Parathyroid adenoma (tissue), 2 donors: ENCODE results near the gene CXXC5.

ENCODE experiments used
- H2AFZ ChIP-seq: fragments of 300-600 bp; sonication (generic); one replicate; pipeline ENCODE4 v1.7.0; 2017; ENCODE audit warnings: antibody characterized with exemption, mild to moderate bottlenecking
- H3K27ac ChIP-seq: fragments of 300-600 bp; sonication (generic); one replicate; pipeline ENCODE4 v1.7.0; 2017
- H3K27me3 ChIP-seq: fragments of 300-600 bp; sonication (generic); one replicate; pipeline ENCODE4 v1.7.0; 2017; ENCODE audit warnings: low read length; ENCODE audit not compliant: control insufficient read depth, insufficient read depth
- H3K36me3 ChIP-seq: fragments of 300-600 bp; sonication (generic); one replicate; pipeline ENCODE4 v1.7.0; 2017; ENCODE audit warnings: low read length; ENCODE audit not compliant: control insufficient read depth, insufficient read depth
- H3K4me1 ChIP-seq: fragments of 300-600 bp; sonication (generic); one replicate; pipeline ENCODE4 v1.7.0; 2017; ENCODE audit warnings: control low read depth
- H3K4me2 ChIP-seq: fragments of 300-600 bp; sonication (generic); one replicate; pipeline ENCODE4 v1.7.0; 2017; ENCODE audit warnings: low read length
- H3K4me3 ChIP-seq: fragments of 300-600 bp; sonication (generic); one replicate; pipeline ENCODE4 v1.7.0; 2017; ENCODE audit warnings: low read depth, low read length
- H3K79me2 ChIP-seq: fragments of 300-600 bp; sonication (generic); one replicate; pipeline ENCODE4 v1.7.0; 2017; ENCODE audit warnings: control low read depth
- H3K9ac ChIP-seq: fragments of 300-600 bp; sonication (generic); one replicate; pipeline ENCODE4 v1.7.0; 2017; ENCODE audit warnings: mild to moderate bottlenecking
- H3K9me3 ChIP-seq: fragments of 300-600 bp; sonication (generic); one replicate; pipeline ENCODE4 v1.7.0; 2017; ENCODE audit warnings: low read length; ENCODE audit not compliant: control insufficient read depth
- TF ChIP-seq, protein P1 (sequence below): fragments of 300-600 bp; sonication (generic); IDR thresholded peaks from one replicate; pipeline ENCODE4 v1.7.0; 2017; ENCODE audit warnings: antibody characterized with exemption, mild to moderate bottlenecking
- donor health status: primary hyperparathyroidism.

The CXXC5 gene

DNA sequence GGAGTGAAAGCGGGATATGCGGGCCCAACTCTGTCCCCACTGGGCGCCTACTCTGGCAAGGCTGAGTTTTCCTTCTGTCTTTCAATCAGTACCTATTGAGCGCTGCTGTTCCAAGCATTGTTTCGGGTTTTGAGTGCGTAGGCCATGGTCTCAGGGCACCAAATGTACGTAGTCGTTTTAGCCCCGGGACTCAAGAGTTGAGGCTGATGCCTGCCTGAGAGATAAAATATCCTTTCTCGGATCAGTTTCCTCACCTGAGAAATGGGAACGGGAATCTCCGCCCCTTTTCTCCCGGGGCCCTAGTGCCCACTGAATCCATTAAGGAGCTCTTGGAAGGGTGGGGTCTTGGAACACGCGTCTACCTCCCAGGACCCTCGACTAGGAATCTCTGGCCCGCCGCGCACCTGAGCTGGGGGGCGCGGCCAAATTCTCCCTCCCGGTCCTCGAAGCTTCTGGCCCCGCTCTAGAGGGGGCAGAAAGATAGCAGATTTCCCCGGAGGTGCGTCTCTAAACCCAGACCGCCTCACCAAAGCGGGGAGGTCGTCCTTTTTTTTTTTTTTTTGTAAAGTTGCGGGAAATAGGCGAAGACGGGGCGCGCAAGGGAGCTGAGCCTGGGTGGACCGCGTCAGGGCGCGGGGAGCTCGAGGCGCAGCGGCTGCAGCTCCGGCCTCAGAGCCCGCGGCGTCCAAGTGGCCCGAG lies 494 bp upstream of the CXXC5 start:
- H2AFZ ChIP-seq, result peak overlapping the region; percentile 57
- no peaks in the 10 kb centered on the region for H3K36me3 ChIP-seq
- no peaks in the 10 kb centered on the region for H3K27me3 ChIP-seq
- H3K4me2 ChIP-seq, result peak overlapping the region; percentile 93
- no peak overlapping the region for H3K4me3 ChIP-seq
- H3K79me2 ChIP-seq, result peaks cover 18% of the 10 kb centered on the region
- H3K27ac ChIP-seq, result no peak overlapping the region
- TF ChIP-seq, protein P1, sequence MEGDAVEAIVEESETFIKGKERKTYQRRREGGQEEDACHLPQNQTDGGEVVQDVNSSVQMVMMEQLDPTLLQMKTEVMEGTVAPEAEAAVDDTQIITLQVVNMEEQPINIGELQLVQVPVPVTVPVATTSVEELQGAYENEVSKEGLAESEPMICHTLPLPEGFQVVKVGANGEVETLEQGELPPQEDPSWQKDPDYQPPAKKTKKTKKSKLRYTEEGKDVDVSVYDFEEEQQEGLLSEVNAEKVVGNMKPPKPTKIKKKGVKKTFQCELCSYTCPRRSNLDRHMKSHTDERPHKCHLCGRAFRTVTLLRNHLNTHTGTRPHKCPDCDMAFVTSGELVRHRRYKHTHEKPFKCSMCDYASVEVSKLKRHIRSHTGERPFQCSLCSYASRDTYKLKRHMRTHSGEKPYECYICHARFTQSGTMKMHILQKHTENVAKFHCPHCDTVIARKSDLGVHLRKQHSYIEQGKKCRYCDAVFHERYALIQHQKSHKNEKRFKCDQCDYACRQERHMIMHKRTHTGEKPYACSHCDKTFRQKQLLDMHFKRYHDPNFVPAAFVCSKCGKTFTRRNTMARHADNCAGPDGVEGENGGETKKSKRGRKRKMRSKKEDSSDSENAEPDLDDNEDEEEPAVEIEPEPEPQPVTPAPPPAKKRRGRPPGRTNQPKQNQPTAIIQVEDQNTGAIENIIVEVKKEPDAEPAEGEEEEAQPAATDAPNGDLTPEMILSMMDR, result no peak
- H3K4me1 ChIP-seq, result peaks cover 34% of the 10 kb centered on the region
- no peak overlapping the region for H3K9ac ChIP-seq
- no peaks in the 10 kb centered on the region for H3K9me3 ChIP-seq

GRCh38 chr5:139649082-139649991 lies 1.2 kb downstream of the CXXC5 start:
- peak overlapping the region; percentile 61 for H3K9ac ChIP-seq
- peak overlapping the region; percentile 80 for H3K4me3 ChIP-seq
- peaks cover 32% of the 10 kb centered on the region for H3K79me2 ChIP-seq
- H3K4me1 ChIP-seq, result peaks cover 41% of the 10 kb centered on the region
- no peaks in the 10 kb centered on the region for H3K9me3 ChIP-seq
- peak overlapping the region; percentile 93 for H3K4me2 ChIP-seq
- no peaks in the 10 kb centered on the region for H3K36me3 ChIP-seq
- H3K27me3 ChIP-seq, result no peaks in the 10 kb centered on the region
- H2AFZ ChIP-seq, result peak overlapping the region; percentile 69
- TF ChIP-seq, protein P1, result no peak
- peak overlapping the region; percentile 92 for H3K27ac ChIP-seq

- Histone ChIP-seq H2AFZ (peak overlapping the region; percentile 47), H3K4me2 (peak overlapping the region; percentile 93), H3K36me3 (no peaks in the 10 kb centered on the region), H3K4me1 (peaks cover 48% of the 10 kb centered on the region), H3K27me3 (no peaks in the 10 kb centered on the region), H3K9me3 (no peaks in the 10 kb centered on the region), H3K27ac (peak overlapping the region; percentile 92), H3K9ac (peak overlapping the region; percentile 61), H3K4me3 (peak overlapping the region; percentile 80), H3K79me2 (peaks cover 36% of the 10 kb centered on the region)
- TF ChIP-seq, protein P1, result peak; percentile 33
These were observed 2.0 kb downstream of the CXXC5 start for GRCh38 chr5:139650031-139650688.

DNA sequence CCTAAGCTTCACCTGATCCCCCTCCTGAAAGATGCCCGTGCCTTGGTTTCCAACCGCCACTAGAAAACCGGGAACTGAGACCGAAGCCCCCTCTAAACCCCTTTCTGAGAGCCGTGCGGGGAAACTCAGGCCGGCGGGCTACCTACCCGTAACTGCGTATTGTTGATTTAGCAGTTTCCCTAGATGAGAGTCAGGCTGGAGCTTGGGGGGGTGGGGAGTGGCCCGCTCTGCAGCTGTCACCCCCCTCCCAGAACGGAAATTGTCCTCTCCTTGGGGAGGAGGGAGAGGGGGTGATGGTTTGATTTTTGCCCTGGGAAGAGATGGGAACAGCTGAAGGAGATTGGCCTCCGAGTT lies 2.5 kb downstream of the CXXC5 start:
- H3K4me1 ChIP-seq, result peaks cover 52% of the 10 kb centered on the region
- H3K4me3 ChIP-seq, result peak overlapping the region; percentile 80

More for the DNA sequence above, 2.5 kb downstream of the CXXC5 start:
- H3K9ac ChIP-seq, result no peak overlapping the region
- H3K4me2 ChIP-seq, result peak overlapping the region; percentile 93
- TF ChIP-seq, protein P1, result no peak
- no peaks in the 10 kb centered on the region for H3K36me3 ChIP-seq
- peaks cover 36% of the 10 kb centered on the region for H3K79me2 ChIP-seq
- peak overlapping the region; percentile 47 for H2AFZ ChIP-seq
- H3K9me3 ChIP-seq, result no peaks in the 10 kb centered on the region
- no peaks in the 10 kb centered on the region for H3K27me3 ChIP-seq
- peak overlapping the region; percentile 92 for H3K27ac ChIP-seq
